GM23338 (cell line): ENCODE results near the gene MARCHF3. TPM values are rescaled to one million over a fixed set of nuclear protein-coding genes. Genes with fewer than 3 reads are reported as not detected.

Experiments used
- CREB1 ChIP-seq: fragments of 250-450 bp; sonication (Bioruptor Pico); IDR thresholded peaks from 2 replicates; pipeline ENCODE4 v1.5.0; 2020; ENCODE audit warnings: low read depth, mild to moderate bottlenecking, moderate library complexity
- CTCF ChIP-seq, 2 experiments: fragments of 200-600 bp in 1 of 2; sonication (generic) in 1 of 2; conservative IDR thresholded peaks; 2 replicates each; pipeline versions ENCODE4 v1.5.1 to v1.6.1; 2016 to 2017; ENCODE audit warnings: antibody characterized with exemption in 2 of 2, low read depth in 2 of 2, mild to moderate bottlenecking in 2 of 2, moderate library complexity in 1 of 2
- JUNB ChIP-seq: IDR thresholded peaks from one replicate; pipeline ENCODE4 v1.6.1; 2016; ENCODE audit warnings: antibody characterized with exemption; ENCODE audit not compliant: unreplicated experiment
- REST ChIP-seq: IDR thresholded peaks from one replicate; pipeline ENCODE4 v1.6.1; 2018; ENCODE audit warnings: antibody characterized with exemption; ENCODE audit not compliant: unreplicated experiment
- polyA plus RNA-seq: library from polyadenylated mRNA; unstranded; fragments of >200 nt; fragmentation: Nextera tagmentation; extraction: Ambion mirVana; gene quantifications from 2 replicates; pipeline ENCODE4 v1.2.1, GENCODE V29; 2016
- total RNA-seq: library from RNA; depleted of rRNA; stranded (reverse); fragments of >200 nt; shearing (Covaris generic); gene quantifications from 2 replicates; pipeline ENCODE4 v1.2.3, GENCODE V29; 2014
- TF ChIP-seq, protein P1 (sequence below): fragments of 250-450 bp; sonication (Bioruptor Pico); IDR thresholded peaks from 2 replicates; pipeline ENCODE4 v1.5.0; 2020; ENCODE audit warnings: mild to moderate bottlenecking, moderate library complexity

The MARCHF3 gene
- total and polyA plus RNA-seq, 2 experiments from 2014 or later, result 7.0 to 12.7 TPM

- TF ChIP-seq, protein P1, sequence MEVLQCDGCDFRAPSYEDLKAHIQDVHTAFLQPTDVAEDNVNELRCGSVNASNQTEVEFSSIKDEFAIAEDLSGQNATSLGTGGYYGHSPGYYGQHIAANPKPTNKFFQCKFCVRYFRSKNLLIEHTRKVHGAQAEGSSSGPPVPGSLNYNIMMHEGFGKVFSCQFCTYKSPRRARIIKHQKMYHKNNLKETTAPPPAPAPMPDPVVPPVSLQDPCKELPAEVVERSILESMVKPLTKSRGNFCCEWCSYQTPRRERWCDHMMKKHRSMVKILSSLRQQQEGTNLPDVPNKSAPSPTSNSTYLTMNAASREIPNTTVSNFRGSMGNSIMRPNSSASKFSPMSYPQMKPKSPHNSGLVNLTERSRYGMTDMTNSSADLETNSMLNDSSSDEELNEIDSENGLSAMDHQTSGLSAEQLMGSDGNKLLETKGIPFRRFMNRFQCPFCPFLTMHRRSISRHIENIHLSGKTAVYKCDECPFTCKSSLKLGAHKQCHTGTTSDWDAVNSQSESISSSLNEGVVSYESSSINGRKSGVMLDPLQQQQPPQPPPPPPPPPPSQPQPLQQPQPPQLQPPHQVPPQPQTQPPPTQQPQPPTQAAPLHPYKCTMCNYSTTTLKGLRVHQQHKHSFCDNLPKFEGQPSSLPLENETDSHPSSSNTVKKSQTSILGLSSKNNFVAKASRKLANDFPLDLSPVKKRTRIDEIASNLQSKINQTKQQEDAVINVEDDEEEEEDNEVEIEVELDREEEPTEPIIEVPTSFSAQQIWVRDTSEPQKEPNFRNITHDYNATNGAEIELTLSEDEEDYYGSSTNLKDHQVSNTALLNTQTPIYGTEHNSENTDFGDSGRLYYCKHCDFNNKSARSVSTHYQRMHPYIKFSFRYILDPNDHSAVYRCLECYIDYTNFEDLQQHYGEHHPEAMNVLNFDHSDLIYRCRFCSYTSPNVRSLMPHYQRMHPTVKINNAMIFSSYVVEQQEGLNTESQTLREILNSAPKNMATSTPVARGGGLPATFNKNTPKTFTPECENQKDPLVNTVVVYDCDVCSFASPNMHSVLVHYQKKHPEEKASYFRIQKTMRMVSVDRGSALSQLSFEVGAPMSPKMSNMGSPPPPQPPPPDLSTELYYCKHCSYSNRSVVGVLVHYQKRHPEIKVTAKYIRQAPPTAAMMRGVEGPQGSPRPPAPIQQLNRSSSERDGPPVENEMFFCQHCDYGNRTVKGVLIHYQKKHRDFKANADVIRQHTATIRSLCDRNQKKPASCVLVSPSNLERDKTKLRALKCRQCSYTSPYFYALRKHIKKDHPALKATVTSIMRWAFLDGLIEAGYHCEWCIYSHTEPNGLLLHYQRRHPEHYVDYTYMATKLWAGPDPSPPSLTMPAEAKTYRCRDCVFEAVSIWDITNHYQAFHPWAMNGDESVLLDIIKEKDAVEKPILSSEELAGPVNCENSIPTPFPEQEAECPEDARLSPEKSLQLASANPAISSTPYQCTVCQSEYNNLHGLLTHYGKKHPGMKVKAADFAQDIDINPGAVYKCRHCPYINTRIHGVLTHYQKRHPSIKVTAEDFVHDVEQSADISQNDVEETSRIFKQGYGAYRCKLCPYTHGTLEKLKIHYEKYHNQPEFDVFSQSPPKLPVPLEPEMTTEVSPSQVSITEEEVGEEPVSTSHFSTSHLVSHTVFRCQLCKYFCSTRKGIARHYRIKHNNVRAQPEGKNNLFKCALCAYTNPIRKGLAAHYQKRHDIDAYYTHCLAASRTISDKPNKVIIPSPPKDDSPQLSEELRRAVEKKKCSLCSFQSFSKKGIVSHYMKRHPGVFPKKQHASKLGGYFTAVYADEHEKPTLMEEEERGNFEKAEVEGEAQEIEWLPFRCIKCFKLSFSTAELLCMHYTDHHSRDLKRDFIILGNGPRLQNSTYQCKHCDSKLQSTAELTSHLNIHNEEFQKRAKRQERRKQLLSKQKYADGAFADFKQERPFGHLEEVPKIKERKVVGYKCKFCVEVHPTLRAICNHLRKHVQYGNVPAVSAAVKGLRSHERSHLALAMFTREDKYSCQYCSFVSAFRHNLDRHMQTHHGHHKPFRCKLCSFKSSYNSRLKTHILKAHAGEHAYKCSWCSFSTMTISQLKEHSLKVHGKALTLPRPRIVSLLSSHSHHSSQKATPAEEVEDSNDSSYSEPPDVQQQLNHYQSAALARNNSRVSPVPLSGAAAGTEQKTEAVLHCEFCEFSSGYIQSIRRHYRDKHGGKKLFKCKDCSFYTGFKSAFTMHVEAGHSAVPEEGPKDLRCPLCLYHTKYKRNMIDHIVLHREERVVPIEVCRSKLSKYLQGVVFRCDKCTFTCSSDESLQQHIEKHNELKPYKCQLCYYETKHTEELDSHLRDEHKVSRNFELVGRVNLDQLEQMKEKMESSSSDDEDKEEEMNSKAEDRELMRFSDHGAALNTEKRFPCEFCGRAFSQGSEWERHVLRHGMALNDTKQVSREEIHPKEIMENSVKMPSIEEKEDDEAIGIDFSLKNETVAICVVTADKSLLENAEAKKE (CRISPR knock-in tag), result no peak
- TF ChIP-seq CREB1, result no peak
- TF ChIP-seq JUNB, result no peak
- TF ChIP-seq REST, result no peak
- TF ChIP-seq CTCF (conservative IDR thresholded peaks at IDR 0.05; ENCODE audit: low read depth in 2 of 2), result no peak
Measured at GRCh38 chr5:126938466-126938865, 91.9 kb downstream of the MARCHF3 start (continued).
